NB4 (cell line): ENCODE data around the gene IL10RB.

ENCODE experiments used
- MAX ChIP-seq: IDR thresholded peaks from 2 replicates; pipeline ENCODE4 v1.6.1; 2011; ENCODE audit warnings: low read depth, low read length
- POLR2A ChIP-seq: IDR thresholded peaks from 2 replicates; pipeline ENCODE4 v1.6.1; 2011; ENCODE audit warnings: mild to moderate bottlenecking; ENCODE audit not compliant: insufficient read length; ENCODE audit errors: extremely low read depth
- TF ChIP-seq, protein P1 (sequence below): IDR thresholded peaks from one replicate; pipeline ENCODE4 v1.5.1; 2012; ENCODE audit warnings: low read depth, low read length

GRCh38 chr21:33325222-33326067, 59.3 kb downstream of the IL10RB start:
- TF ChIP-seq, protein P1, sequence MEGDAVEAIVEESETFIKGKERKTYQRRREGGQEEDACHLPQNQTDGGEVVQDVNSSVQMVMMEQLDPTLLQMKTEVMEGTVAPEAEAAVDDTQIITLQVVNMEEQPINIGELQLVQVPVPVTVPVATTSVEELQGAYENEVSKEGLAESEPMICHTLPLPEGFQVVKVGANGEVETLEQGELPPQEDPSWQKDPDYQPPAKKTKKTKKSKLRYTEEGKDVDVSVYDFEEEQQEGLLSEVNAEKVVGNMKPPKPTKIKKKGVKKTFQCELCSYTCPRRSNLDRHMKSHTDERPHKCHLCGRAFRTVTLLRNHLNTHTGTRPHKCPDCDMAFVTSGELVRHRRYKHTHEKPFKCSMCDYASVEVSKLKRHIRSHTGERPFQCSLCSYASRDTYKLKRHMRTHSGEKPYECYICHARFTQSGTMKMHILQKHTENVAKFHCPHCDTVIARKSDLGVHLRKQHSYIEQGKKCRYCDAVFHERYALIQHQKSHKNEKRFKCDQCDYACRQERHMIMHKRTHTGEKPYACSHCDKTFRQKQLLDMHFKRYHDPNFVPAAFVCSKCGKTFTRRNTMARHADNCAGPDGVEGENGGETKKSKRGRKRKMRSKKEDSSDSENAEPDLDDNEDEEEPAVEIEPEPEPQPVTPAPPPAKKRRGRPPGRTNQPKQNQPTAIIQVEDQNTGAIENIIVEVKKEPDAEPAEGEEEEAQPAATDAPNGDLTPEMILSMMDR = no peak
- TF ChIP-seq POLR2A (no peak), MAX (no peak)
